TTC549 (cell line): ENCODE results near the gene LMO1.

ENCODE experiments used
- FAIRE-seq: peaks from 2 replicates; lab custom pipeline; 2012; peaks lifted over from hg19 to GRCh38; lab: Jason Lieb, UNC

The LMO1 gene

DNA sequence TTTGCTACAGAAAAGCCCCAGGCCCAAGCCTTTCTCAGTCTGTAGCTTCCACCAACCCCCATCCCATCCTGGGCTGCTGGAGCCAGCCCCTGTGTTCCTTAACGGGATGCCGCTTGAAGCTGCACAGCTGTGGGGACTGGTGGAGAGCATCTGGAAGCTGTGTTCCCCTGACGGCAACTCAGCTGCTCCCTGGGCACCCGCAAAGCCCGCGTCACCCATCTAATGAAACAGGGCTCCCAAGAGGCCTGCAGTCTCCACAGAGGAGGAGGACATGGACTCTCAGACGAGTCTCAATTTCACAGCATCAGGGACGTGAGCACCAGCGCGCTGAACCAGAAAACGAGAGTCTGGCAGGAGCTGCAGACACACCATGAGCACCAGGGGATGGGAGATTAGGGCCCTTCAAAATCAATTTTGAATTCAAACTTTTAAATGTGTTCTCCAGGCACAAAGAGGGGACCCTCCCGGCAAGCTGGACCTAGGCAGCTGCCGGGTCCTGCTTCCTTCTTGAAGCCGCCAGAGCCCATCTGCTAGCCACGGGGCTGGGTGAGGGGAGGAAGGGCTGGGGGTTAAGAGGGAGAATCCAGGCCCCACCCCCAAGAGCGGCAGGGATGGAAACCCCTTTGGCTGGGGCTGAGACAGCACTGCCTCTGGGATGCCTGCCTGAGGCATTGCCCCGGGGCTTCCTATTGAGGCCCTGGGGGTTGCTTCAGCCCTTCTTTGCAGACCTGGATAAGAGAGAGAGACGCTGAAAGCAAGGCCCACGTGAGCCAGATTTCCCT is 21.0 kb downstream of the LMO1 start:
- FAIRE-seq = no peak

GRCh38 chr11:8242118-8242475 is 21.6 kb downstream of the LMO1 start:
- FAIRE-seq = no peak

DNA sequence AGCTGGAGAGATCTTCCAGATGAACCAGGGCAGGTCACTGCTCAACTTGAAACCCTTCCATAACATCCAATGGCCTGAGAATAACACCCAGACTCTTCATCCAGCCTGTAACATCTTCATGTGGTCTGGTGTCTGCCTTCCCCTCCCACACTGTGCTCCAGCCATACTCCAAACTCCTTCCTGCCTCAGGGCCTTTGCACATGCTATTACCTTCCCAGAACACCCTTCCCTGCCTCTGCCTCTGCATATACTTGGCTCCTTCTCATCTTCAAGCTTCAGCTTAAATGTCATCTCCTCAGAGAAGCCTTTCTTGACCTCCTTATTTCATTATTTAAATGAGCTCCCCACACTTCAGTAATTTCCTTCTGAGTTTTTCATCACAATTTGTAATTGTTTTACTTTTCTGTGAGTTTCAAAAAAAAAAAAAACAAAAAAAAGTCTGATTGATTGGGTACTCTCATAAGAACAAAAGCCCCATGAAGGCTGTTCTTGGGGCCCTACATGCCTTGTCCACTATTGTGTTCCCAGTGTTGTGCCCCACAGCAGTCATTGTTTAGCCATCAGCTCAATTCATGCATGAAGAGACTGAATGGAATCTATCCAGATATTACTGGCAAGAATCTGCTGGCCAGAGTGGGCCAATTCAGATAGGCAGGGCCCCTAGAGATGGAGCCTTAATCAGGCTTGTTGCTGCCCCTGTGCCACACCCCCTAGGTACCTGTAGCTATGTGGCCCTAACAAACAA is 22.1 kb downstream of the LMO1 start:
- FAIRE-seq = no peak

DNA sequence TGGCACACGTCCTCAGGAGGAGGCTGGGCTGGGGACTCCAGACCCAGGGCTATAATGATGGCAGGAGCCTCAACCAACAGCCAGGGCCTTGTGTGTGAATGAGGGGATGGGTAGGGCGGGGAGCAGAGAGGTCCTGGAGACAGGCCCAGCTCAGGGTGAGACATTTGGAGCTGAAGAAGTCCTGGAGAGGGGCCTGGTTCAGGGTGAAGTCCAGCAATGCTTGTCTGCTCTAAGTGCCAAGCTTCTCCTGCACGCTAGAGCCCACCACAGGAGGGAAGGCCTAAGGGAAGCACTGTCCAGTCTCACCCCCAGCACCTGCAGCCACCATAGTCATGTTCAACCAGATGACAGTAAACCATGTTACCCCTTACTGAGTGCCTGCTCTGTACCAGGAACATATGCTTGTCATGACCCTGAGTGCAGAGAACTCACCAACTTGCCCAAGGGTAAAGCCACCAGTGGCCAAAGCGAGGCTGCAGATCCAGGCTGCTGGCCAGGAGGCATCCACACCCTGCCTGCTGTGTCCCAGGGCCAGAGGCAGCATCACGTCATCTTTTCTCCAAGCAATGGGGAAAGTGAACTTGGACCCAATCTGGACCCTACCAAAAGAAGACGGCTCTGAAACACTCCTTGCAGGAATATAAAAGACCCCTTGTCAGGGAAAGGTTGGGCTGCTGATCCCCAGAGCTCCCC is 24.0 kb downstream of the LMO1 start:
- FAIRE-seq = no peak

DNA sequence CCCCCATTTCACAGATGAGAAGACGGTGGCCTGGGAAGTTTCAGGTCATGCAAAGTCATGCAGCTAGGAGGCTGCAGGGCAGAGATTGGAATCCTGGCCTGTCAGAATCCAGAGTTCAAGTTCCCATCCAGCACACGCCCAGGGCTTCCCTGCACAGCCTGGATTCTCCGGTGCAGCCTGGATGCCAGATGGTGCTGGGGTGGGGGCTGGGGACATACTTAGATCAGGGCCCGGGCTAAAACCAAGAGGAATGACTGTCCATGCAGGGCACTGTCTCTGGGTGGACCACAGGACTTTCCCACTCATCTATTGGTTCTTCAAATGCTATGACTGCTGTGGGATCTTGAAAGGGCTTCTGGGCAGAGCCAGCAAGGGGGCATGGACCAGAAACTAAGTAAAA is 24.6 kb downstream of the LMO1 start:
- FAIRE-seq = no peak

DNA sequence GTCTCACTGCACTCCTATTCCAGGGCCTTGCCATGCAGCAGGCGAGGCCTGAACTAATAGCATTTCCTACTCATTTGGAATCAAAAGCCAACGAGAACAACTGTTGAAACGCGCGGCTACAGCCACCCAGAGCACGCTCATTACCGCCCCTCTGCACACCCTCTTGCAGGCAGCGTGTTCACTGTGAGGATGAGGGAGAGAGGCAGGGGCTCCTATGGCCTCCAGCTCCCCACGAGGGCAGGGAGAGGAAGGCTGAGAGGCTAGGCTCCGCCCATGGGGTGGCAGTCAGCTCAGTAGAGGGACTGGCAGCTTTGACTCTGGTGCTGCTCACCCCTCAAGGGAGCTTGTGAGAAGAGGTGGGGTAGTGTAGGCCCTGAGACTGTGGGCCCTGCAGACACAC is 26.2 kb downstream of the LMO1 start:
- FAIRE-seq = no peak

- no peak for FAIRE-seq
Observed at GRCh38 chr11:8235925-8236324, 27.8 kb downstream of the LMO1 start.

DNA sequence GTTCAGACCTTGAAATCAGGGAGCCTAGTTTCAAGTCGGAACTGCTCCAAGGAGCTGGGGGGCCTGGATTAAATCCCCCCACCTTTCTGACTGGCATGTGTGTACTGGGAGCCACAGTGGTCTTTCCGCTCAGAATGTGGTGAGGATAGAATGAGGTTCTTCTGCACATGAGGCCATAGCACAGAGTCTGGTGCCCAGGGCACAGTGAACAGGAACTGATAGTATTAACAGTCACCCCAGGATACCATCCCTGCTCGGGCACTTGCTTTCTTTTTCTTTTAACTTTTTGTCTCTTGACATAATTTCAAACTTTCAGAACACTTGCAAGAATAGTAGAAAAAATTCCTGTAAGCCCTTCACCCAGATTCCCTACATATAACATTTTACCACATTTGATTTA is 28.8 kb downstream of the LMO1 start:
- FAIRE-seq = no peak

DNA sequence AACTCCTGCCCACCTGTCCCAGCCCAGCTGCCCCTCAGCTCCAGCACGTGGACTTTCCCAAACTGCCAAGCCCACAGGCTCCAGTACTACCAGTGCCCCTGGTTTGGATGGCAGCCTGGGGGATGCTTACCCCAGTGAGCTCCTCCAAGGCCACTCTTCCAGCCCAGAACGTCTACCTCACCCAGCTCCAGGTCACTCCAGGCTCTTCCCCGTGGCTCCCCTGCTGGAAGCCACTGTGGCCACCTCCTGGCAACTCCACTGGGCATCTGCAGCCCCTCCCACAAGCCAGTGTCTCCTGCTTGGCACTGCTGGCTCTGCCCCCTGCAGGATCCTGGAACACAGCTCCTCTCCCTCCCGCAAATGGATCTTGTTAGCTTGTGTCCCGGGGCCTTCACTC is 29.3 kb downstream of the LMO1 start:
- FAIRE-seq = no peak

- no peak for FAIRE-seq
Observed at GRCh38 chr11:8233691-8234424, 29.8 kb downstream of the LMO1 start.

GRCh38 chr11:8232849-8233606 is 30.6 kb downstream of the LMO1 start:
- no peak for FAIRE-seq

DNA sequence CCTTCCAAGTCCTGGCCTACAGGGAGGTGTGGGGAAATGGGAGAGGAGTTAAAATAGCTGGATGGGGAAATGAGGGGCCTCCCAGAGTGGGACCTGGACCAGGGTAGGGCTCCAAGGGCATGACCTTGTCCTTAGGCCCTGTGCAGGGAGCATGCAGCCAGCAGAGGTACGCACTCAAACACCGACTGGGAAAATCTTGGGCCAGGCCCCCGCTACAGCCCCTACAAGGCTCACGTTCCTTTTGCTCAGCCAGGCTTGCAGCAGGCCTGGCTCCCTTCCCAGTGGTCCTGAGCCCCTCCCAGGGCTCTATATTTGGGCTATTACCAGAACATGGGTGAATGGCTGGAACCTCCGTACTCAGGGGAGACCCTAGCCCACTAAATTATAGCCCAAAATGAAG is 31.3 kb downstream of the LMO1 start:
- no peak for FAIRE-seq

- no peak for FAIRE-seq
Observed at GRCh38 chr11:8231979-8232378, 31.7 kb downstream of the LMO1 start.

DNA sequence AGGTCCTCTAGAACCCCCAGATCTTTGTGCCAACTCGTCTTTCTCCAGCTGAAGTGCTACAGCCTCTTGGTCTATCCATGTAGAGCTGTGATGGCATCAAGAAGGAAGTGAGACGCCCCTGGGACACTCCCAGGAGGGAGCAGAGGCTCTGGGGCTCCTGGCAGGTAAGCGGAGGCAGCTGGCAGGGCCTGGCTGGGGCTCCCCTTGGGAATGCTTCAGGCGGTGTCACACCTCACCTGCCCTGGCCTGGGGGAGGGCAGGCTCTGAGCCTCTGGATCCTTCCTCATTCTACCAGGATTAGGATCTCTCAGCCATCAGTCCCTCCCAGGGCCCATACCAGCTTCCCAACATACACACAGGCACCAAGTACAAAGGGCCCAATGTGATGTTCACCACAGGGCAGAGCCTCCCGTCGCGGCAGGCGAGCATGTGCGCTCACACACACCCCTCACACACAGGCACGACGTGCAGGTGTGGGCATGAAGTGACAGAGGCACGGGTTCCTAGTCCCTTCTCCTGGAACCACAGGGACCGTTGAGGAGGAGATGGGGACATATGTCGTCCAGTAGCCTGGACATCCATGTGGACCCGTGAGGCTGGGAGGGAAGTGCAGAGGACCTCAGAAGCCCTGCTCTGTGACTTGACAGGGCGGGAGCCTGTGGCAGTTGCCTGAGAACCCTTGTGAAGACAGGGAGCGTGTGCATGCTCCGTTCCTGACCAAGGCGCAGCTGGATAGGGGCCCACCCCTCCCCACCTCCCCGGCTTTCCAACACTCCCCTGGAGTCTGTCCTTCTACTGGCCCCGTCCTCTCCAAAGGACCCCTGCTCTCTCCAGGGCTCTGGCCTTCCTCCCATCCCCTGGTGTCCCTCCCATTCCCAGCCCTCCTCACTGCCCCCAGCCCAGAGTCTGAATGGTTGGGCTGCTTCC is 32.5 kb downstream of the LMO1 start:
- no peak for FAIRE-seq

DNA sequence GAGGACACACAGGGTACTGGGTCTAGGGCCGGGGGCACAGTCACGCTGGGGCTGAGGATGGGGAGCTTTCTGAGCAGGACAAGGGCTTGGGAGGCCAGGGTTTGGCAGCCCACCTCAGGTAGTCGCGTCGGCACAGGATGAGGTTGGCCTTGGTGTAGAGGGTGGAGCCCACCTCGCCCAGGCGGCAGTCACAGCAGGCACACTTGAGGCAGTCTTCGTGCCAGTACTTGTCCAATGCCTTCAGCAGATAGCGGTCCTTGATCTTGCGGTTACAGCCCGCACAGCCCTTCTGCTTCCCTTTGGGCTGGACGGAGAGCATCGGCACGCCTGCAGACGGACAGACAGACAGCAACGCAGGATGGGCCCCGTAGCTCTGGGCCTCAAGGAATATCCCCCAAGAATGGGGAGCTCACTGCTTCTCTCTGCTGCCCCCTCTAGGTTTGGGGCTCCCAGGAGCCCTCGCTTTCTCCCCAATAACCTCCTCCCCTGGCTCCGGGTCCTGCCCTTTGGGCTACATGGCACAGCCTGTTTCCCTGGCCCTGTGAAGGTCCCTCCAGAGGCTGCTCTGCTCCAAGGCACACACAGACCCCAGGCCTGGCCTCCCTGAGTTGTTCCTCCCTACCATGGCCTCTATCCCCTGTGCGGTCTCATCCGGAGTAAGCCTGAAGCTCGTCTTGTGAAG is 33.4 kb downstream of the LMO1 start:
- FAIRE-seq = no peak

DNA sequence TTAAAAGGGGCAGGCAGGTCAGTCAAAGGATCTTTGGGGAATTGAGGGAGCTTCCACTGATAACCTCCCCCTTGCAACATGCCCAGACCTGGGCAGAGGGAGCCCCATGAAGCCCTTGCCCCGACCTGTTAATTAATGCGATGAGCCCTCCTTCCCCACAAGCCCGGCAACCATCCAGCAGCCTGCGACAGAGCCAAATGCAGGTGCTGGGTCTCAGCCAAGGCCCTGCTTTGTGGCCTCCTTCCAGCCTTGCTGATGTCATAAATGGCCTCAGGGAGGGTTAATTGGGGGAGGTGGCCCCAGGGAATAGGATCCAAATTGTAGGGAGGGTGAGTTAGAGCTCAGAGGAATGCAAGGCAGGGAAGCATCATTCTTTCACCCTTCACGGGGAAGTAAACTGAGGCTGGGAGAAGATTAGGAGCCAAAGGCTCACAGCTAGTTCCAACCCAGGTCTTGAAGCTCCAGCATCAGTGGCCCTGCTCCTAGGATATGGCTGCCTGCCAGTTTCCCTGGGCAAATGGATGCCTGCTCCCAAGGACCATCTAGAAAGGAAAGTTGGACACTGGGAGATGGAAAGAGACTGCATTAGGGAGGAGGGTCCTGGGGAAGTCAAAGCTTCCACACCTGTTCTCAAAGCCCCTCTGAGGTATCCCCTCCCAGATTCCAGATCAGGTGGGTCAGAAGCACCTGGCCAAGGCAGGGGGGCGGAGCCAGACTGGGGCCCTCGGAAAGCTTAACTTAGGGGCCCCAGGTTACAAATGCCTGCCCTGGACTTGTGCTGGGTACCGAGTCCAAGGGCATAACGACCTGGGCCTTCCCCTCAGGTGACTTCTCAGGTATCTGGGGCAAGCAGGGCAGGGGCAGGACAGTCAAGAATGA is 34.1 kb downstream of the LMO1 start:
- no peak for FAIRE-seq

- no peak for FAIRE-seq
Observed at GRCh38 chr11:8228231-8228630, 35.4 kb downstream of the LMO1 start.

- no peak for FAIRE-seq
Observed at GRCh38 chr11:8227156-8228152, 36.2 kb downstream of the LMO1 start.
